ENCODE measurements around the gene TDRD10.
"Not testable (repeated sequence)": the region's sequence is repeated elsewhere in the genome, so short reads cannot be mapped to it uniquely, and the experiment has no call there.

Gene TDRD10

GRCh38 chr1:154481053-154481452 is 21.0 kb upstream of the TDRD10 start:
- DNase-seq, result no peak

DNA sequence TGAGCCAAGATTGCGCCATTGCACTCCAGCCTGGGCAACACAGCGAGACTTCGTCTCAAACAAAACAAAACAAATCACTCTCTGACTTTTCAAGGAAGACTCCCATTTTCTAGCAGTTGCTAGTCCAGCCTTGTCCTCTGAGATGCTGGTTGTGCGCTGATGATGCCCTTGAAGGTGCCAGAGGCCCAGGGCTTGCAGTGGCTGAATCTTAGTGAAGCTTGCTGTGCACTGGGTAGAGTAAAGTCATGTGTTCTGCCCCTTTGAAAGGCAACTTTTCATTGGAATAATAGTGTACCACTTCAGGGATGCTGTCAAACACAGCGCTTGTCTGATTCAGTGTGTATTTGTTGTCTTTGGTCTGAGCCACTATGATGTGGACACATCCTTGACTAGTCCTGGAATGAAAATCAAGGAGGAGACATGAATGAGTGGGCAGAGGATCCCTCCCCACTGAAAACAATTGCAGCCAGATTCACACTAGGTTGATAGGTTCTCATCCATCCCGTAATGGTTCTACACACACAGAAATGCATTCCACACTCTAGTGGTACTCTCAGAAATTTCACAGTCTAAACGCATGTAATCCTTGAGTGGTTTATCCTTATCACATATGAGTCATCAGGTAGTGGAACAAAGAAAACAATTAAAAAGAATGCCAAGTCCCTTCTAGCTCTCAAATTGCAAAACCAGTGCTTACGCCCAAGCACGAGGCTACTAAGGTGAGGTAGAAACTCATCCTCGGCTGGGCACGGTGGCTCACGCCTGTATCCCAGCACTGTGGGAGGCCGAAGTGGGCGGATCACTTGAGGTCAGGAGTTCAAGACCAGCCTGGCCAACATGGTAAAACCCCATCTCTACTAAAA is 17.8 kb upstream of the TDRD10 start:
- DNase-seq, result no peak

DNA sequence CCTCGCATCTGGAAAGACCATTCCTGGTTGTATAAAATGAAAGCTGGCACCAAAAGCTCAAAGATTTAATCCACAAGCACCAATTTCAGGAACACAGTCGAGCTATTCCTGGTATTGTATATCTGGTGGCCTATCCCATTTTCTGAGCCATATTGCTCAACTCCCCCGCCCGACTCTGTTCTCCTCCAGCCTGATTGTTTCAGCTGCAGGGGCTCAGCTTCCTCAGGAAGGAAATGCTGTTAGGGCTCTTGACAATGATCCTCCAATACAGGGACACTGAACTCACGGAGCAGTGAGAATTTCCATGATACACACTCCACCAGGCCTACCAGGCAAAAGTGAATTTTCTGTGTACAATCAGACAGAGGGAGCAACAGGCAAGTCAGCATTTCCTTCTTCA is 16.9 kb upstream of the TDRD10 start:
- no peak for DNase-seq

GRCh38 chr1:154485910-154486496 is 16.0 kb upstream of the TDRD10 start:
- DNase-seq, result no peak

GRCh38 chr1:154486756-154487155 is 15.3 kb upstream of the TDRD10 start:
- not testable (repeated sequence) for DNase-seq

- no peak for DNase-seq
Measured at GRCh38 chr1:154488922-154489321, 13.1 kb upstream of the TDRD10 start.

GRCh38 chr1:154489695-154490274 is 12.2 kb upstream of the TDRD10 start:
- no peak for DNase-seq

DNA sequence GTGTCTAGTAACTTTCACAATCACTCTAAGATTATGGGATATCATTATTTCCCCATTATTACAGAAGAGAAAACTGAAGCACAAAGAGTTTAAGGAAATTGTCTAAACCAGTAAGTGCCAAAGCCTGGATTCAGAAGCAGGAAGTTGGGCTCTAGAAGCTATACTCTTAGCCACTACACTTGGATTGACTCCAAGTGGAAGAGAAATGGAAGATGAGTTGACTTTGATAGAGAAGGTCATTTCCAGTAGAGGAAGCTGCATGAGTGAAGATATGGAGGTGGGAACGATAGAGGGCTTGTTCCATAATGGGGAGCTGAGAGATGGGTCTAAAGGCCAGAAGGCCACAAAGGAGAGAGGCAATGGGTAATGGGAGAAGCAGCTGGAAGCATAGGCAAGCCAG is 11.7 kb upstream of the TDRD10 start:
- DNase-seq, result no peak

DNA sequence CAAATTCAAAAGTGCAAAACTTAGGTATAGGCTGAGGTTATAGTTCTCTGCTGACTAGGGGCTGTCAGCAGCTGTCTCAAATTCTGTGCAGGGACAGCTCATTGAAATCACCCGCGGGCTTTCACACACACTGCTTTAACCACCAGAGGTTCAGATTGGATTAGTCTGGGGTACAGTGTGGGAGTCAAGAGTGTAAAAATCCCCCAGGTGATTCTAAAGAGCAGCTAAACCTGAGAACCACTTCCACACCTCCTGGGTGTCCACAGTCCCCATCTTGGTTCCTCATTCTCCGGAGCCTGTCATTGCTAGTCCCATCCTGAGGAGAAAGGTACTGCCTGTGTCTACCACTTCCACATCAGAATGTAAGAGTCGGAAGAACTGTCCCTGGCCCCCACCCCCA is 9.9 kb upstream of the TDRD10 start:
- no peak for DNase-seq

DNA sequence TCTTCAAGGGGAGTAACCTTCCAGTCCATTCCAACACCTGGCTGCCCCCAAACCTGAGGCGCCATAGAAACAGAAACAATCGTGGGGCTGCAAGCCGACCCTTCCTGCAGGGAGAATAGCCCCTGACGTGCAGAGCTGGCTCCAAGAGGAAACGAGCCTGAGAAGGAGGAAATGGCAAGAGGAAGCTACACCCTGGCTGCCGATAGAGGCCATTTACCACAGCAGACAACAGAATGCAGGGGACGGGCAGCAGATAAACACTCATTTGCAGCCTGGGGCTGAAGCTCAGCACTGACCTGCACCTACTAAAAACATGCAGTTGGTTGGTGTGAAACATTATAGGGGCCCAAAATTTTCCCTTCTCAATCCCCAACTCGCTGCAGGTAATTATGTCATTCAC is 8.7 kb upstream of the TDRD10 start:
- DNase-seq, result no peak

- no peak for DNase-seq
Measured at GRCh38 chr1:154495496-154496273, 6.3 kb upstream of the TDRD10 start.

- DNase-seq, result no peak
Measured at GRCh38 chr1:154496383-154496782, 5.6 kb upstream of the TDRD10 start.

DNA sequence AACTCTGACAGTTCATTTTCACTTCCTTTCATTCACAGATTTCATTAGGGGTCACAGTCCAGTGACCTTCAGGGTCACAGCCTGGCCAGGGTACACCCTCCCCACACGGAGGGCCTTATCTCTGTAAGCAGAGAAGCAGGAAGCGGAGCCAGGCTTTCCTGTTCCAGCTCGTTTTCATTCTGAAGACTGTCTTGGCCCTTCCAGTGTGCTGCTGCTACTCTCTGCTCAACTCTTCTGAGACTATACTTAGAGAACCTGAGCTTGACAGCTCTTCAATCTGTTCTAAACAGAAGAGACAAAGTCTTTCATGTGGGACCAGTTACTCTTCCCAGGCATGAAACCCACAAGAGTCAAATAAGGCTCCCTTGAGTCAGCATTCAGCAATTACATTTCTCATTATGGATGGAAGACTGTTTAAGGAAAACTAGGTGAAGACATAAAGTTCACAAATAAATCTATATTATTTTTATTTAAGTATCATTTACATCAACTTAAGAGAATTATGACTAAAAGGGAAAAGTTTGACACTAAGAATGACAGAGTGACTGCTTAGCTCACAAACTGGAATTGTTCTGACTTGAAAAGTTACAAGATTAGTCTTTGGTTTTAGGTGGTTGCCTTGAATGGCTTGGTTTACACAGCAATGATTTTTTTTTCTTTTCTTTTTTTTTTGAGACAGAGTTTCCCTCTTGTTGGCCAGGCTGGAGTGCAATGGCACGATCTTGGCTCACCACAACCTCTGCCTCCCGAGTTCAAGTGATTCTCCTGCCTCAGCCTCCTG is 4.8 kb upstream of the TDRD10 start:
- no peak for DNase-seq

DNA sequence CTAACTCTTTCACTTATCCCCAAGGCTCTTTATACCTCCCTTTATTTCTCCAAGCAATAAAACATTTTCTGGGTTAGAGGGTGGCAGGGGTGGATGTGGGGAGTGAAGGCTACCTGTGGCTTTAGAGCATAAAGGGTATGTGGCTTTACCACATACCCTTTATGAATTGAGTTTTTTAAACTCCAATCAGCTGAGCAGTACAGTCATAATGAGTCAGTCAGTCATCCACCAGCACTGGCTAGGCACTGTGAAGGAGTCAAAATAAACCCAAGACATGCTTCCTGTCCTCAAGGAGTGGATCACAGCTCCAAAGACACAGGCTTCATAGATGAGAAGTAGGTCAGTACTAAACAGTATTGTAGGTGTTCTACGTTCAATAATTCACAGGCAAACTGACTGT is 2.6 kb upstream of the TDRD10 start:
- no peak for DNase-seq

DNA sequence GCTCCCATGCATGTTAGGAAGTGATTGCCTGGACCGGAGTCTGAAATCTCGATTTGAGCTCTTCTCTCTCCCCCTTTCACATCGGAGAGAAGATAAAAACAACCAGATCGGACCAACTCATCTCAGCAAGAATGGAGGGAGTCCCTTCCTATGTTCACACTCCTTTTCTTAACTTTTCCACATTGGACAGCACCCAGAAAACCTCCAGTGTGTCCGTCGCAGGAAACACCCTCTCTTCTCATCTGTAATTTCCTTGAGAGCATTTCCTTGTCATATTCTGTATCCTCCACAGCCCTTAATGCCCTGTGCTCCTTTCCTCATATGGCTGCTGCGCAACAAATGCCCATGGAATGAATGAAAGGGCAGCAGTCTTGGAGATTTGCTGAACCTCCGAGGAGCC is 1.5 kb upstream of the TDRD10 start:
- no peak for DNase-seq

- no peak for DNase-seq
Measured at GRCh38 chr1:154501423-154502065, 475 bp upstream of the TDRD10 start.

DNA sequence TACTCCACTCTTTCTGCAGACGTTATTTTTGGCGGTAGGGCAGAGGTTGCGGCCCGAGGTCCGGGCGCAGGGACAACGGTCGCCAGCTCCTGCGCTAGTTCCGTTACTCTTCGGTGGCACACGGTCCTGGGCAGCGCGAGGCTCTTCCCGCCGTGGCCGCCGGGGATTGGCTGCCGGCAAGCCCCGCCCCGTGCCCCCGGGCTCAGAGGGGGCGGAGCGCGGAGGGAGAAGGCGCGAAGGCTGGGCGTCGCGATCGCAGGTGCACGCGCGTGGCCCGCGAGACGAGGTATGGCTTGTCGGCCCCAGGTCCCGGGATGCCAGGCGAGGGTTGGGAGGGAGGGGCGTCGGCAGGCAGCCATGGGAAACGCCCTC is 711 bp downstream of the TDRD10 start:
- DNase-seq, result no peak

DNA sequence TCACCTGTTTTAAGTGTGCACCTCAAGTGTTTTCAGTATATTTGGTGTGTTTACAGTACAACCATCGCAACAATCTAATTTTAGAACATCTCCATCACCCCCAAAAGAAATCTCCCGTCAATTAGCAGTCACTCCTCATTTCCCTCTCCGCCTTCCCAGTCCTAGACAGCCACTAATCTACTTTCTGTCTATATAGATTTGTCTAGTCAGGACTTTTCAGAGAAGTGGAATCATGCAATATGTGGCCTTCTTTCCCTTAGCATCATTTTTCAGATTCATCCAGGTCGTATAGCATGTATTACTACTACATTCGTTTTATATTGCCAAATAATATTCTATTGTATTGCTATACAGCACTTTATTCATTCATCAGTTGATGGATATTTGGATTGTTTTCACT is 1.9 kb downstream of the TDRD10 start:
- DNase-seq, result no peak

- no peak for DNase-seq
Measured at GRCh38 chr1:154512760-154513159, 10.7 kb downstream of the TDRD10 start.

- DNase-seq, result no peak
Measured at GRCh38 chr1:154514066-154514553, 12.1 kb downstream of the TDRD10 start.

- DNase-seq, result no peak
Measured at GRCh38 chr1:154517661-154518060, 15.6 kb downstream of the TDRD10 start.

DNA sequence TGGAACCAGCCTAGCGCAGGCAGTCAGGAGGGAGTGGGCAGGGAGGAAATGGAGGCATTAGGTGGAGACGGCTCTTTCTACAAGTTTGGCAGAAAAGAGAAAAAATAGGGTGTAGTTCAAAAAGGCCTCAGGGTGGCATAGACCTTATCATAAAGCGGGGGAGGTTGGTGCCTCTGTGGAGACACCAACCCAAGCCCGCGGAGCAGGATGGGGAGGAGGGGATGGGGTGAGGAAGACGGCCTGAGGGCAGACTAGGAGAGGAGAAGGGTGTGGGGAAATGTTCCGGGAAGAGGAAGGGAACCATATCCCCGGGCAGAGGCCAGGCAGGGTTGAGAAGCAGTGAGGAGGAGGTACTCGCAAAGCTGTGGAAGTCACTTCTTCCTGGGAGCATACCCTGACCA is 17.6 kb downstream of the TDRD10 start:
- no peak for DNase-seq
